ENCODE measurements around the gene MYOF.

Gene MYOF

DNA sequence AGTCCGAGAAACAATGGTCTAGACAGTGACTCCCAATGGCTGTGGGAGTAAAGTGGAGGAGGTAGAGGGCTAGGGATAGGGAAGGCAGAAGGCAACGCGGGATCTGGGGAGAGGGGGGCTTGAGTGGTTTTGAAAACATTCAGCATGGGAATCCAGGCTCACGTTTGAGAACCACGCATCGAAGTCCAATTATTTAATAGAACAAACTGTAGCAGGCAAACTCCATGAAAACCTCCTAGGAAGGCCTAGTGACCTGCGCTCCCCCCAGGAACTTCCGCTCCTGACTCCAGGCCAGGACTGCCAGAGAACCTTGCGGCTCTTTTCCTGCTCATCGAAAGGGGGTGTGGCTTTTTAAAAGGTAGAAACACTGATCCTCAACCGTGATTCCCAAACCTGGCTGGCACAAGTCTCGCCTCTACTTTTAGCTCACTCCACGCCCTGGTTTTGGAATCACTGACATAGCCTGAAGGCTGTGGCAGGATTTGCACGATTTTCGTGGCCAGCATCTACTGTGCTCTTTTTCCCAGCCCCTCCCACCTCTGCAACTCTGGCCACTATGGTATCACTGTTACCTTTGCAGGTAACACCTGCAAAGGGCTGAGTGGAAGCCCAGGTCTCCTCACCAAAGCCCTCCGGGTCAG is 43.4 kb downstream of the MYOF start:
- FAIRE-seq (no peak), DNase-seq (ENCODE audit: insufficient read length, low spot score) (no peak)

DNA sequence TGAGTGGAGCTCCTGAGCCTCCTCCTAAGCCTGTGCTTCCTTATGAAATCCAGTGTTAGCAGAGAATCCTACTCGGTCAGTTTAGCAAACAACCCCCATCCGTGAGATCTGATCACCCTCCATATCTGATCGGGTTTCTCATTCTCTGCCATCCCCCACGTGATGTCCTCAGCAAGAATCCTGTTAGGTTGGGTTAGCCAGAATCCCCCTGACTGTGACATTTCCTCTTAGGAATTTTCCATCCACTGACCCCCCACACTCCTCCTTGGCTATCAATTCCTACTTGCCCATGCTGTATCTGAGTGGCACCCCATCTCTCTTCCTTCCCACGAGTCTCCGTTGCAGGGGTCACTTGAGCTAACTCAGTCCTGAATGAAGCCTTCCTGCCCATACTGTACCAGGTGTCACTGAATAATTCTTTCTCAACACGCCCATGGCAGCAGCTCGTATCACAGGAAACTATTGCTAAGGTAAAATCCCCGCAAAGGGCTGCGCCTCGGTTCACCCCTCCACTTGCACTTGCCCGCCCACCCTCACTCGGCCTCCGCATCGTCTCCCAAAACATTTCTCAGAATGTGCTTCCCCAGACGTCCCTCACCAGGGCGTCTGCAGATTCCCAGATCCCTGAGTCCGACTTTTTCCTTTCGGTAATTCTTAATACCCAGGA is 44.1 kb downstream of the MYOF start:
- TF ChIP-seq POU2F2 (IDR thresholded peaks at IDR 0.05; ENCODE audit: low read depth, low read length), result no peak
- TF ChIP-seq POLR2AphosphoS5 (IDR thresholded peaks at IDR 0.05; ENCODE audit: low read depth, low read length), result no peak
- TF ChIP-seq SPI1 (IDR thresholded peaks at IDR 0.05; ENCODE audit: low read depth, low read length), result no peak
- no peak for TF ChIP-seq PAX5 (IDR thresholded peaks at IDR 0.05; ENCODE audit: insufficient read depth, low read length, severe bottlenecking)
- no peak for TF ChIP-seq POLR2A (IDR thresholded peaks at IDR 0.05; ENCODE audit: low read depth, low read length)
- no peak for TF ChIP-seq TAF1 (IDR thresholded peaks at IDR 0.05; ENCODE audit: low read depth, low read length)
- no peak for FAIRE-seq
- no peak for DNase-seq (ENCODE audit: insufficient read length, low spot score)

More for the DNA sequence above, 43.4 kb downstream of the MYOF start:
- TF ChIP-seq POLR2A (IDR thresholded peaks at IDR 0.05; ENCODE audit: low read depth, low read length), result no peak
- TF ChIP-seq POLR2AphosphoS5 (IDR thresholded peaks at IDR 0.05; ENCODE audit: low read depth, low read length), result no peak
- TF ChIP-seq POU2F2 (IDR thresholded peaks at IDR 0.05; ENCODE audit: low read depth, low read length), result no peak
- no peak for TF ChIP-seq SPI1 (IDR thresholded peaks at IDR 0.05; ENCODE audit: low read depth, low read length)
- TF ChIP-seq PAX5 (IDR thresholded peaks at IDR 0.05; ENCODE audit: insufficient read depth, low read length, severe bottlenecking), result no peak
- TF ChIP-seq TAF1 (IDR thresholded peaks at IDR 0.05; ENCODE audit: low read depth, low read length), result no peak

DNA sequence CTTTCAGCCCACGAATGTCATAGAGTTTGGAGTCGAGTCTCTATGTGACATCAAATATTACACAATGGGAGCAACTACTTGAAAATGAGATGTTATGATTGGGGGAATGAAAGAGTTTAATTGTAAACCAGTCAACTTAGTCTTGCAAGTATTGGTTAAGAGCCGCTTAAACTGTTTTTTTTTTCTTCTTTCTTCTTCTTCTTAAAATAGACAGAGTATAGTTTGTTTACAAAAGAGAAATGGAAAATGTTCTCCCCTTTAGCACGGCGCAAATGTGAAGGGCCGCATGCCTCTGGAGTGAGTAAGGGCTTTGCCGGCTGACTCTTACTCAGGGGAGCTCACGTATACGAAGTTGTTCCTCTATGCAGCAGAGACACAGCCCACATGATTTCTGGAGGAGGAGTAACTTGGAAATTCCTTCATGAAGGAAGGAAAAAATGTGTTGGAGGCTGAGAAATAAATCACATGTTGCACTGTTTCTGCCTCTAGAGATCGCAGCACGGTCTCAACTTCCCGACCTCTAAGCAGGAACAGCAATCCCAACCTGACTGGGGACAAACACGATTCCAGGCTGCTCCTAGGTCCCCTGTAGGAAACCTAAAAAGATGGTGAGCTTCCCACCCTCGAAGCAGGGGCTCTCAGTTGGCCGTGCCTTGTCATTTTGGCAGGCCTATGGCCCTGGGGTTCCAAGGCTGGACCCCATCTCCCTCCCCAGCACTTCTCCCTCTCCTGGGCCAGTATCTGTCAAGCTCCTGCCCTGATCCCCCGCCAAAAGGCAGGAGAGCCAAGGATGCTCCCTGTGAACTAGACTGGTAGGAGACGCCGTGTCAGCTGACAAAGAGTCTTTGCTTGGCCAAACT is 44.8 kb downstream of the MYOF start:
- FAIRE-seq, result no peak
- no peak for DNase-seq (ENCODE audit: insufficient read length, low spot score)
- TF ChIP-seq POLR2A (IDR thresholded peaks at IDR 0.05; ENCODE audit: low read depth, low read length) (no peak), TAF1 (IDR thresholded peaks at IDR 0.05; ENCODE audit: low read depth, low read length) (no peak), PAX5 (IDR thresholded peaks at IDR 0.05; ENCODE audit: insufficient read depth, low read length, severe bottlenecking) (no peak), POU2F2 (IDR thresholded peaks at IDR 0.05; ENCODE audit: low read depth, low read length) (no peak), POLR2AphosphoS5 (IDR thresholded peaks at IDR 0.05; ENCODE audit: low read depth, low read length) (no peak), SPI1 (IDR thresholded peaks at IDR 0.05; ENCODE audit: low read depth, low read length) (no peak)

DNA sequence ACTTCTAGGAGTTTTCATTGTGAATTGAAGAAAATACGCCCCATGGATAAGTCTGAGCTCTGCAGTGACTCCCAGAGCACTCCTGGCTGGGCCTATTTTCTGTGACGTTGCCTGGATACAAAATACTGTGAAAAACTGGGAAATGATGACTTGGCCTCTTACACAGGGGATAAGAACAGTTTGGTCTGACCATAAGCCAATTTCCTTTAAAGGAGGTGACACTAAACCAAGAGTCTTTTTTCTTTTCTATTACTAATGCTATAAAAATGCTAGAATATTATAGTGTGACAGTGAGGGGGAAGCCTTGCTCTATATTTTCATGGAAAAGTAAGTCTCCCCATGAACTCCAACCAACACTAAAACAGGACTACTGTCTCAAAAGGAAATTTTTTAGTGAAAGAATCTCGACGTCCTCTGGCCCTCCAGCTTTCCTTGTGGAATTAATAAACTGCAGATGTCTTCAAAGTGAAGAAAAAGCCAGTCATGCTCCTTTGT is 45.5 kb downstream of the MYOF start:
- TF ChIP-seq SPI1 (IDR thresholded peaks at IDR 0.05; ENCODE audit: low read depth, low read length), result no peak
- no peak for TF ChIP-seq POLR2A (IDR thresholded peaks at IDR 0.05; ENCODE audit: low read depth, low read length)
- TF ChIP-seq TAF1 (IDR thresholded peaks at IDR 0.05; ENCODE audit: low read depth, low read length), result no peak
- TF ChIP-seq PAX5 (IDR thresholded peaks at IDR 0.05; ENCODE audit: insufficient read depth, low read length, severe bottlenecking), result no peak
- no peak for TF ChIP-seq POU2F2 (IDR thresholded peaks at IDR 0.05; ENCODE audit: low read depth, low read length)
- TF ChIP-seq POLR2AphosphoS5 (IDR thresholded peaks at IDR 0.05; ENCODE audit: low read depth, low read length), result no peak
- no peak for FAIRE-seq
- DNase-seq (ENCODE audit: insufficient read length, low spot score), result no peak

DNA sequence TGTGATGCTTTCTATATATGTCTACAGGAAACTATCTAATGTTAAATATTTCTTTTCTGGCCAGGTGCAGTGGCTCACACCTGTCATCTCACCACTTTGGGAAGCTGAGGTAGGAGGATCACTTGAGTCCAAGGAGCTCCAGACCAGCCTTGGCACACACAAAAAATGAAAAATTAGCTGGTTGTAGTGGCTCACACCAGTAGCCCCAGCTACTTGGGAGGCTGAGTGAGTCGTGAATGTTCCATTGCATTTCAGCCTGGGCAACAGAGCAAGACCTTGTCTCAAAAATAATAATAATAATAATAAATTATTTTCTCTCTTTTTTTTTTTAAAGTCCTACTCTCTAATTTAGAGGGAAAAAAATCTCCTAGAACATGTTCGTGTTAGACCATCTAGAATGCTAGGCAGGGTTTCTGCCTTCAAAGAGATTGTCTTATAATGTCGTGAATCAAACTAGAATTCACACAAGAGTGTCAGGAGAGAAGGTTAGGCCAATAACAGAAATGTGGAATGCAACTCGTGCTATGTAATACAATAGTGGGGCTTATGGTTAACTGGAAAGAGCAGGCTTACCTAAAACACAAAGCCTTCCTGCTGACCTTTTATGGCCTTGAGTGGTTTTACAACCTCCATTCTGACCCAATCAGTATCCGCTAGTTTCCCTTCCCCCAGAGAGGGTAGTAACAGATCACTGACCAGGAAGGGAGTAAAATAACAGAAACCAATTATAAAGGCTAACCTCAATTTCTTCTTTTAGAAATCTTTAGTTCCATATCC is 46.3 kb downstream of the MYOF start:
- TF ChIP-seq POLR2A (IDR thresholded peaks at IDR 0.05; ENCODE audit: low read depth, low read length) (no peak), SPI1 (IDR thresholded peaks at IDR 0.05; ENCODE audit: low read depth, low read length) (no peak), POU2F2 (IDR thresholded peaks at IDR 0.05; ENCODE audit: low read depth, low read length) (no peak), PAX5 (IDR thresholded peaks at IDR 0.05; ENCODE audit: insufficient read depth, low read length, severe bottlenecking) (no peak), TAF1 (IDR thresholded peaks at IDR 0.05; ENCODE audit: low read depth, low read length) (no peak), POLR2AphosphoS5 (IDR thresholded peaks at IDR 0.05; ENCODE audit: low read depth, low read length) (no peak)
- DNase-seq (ENCODE audit: insufficient read length, low spot score), result no peak
- FAIRE-seq, result no peak

DNA sequence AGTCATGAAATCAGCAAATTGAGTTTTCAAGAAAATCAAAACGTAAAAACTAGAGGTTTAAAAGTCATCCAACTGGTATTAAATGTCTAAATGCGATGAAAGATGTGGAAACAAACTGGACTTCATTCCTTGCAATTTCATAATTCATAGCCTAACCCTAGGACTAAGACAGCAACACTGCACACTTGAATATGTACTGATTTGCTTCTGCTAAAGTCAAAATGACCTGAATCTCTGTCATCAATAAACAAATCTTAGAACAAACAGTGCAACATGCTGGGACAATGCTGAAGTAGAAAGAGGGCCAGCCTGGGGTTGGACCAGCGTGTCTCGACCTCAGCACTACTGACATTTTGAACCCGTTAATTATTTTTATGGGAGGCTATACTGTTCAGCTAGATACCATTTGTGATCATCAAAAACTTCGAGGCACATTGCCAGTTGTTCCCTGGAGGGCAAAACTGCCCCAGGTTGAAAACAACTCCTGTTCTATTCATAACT is 47.1 kb downstream of the MYOF start:
- FAIRE-seq, result no peak
- DNase-seq (ENCODE audit: insufficient read length, low spot score), result no peak
- TF ChIP-seq POLR2AphosphoS5 (IDR thresholded peaks at IDR 0.05; ENCODE audit: low read depth, low read length) (no peak), POU2F2 (IDR thresholded peaks at IDR 0.05; ENCODE audit: low read depth, low read length) (no peak), POLR2A (IDR thresholded peaks at IDR 0.05; ENCODE audit: low read depth, low read length) (no peak), TAF1 (IDR thresholded peaks at IDR 0.05; ENCODE audit: low read depth, low read length) (no peak), PAX5 (IDR thresholded peaks at IDR 0.05; ENCODE audit: insufficient read depth, low read length, severe bottlenecking) (no peak), SPI1 (IDR thresholded peaks at IDR 0.05; ENCODE audit: low read depth, low read length) (no peak)

DNA sequence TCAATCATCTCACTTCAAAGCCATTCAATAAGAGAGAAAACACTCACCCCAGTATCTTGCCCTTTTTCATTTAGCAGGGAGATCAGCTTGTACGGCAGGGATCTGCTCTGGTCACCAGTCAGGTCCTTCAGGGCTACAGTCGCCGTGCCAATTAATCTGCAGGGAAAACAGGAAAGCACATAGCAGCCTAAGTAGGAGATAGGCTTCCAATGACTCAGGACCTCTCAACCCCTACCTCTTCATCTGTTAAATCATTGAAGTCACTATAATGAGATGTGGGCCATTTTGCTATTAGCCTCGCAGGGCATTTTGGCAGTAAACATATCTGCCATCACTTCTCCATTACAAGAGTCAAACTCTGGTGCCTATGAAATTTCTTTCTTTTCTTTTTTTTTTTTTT is 50.8 kb downstream of the MYOF start:
- TF ChIP-seq POU2F2 (IDR thresholded peaks at IDR 0.05; ENCODE audit: low read depth, low read length) (no peak), TAF1 (IDR thresholded peaks at IDR 0.05; ENCODE audit: low read depth, low read length) (no peak), PAX5 (IDR thresholded peaks at IDR 0.05; ENCODE audit: insufficient read depth, low read length, severe bottlenecking) (no peak), POLR2AphosphoS5 (IDR thresholded peaks at IDR 0.05; ENCODE audit: low read depth, low read length) (no peak), POLR2A (IDR thresholded peaks at IDR 0.05; ENCODE audit: low read depth, low read length) (no peak), SPI1 (IDR thresholded peaks at IDR 0.05; ENCODE audit: low read depth, low read length) (no peak)
- DNase-seq (ENCODE audit: insufficient read length, low spot score), result no peak
- no peak for FAIRE-seq

DNA sequence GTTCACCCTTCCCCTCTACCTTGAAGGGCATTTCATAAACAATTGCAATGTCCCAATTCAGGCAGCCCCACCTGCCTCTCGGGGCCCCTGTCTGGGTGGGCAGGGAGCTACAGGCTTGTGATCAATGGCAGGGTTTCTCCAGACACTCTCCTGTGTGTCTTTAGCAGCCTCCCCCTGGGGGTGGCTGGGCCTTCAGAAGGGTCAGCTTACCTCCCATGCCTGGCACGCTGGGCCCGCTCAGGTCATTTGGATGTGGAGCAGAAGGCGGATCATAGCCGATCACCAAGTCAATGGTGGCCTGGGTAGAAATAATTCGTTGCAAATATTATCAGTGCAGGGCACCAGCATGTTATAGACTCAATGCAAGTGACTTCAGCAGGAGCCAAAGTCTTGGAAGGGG is 56.3 kb downstream of the MYOF start:
- no peak for DNase-seq (ENCODE audit: insufficient read length, low spot score)
- no peak for FAIRE-seq
- no peak for TF ChIP-seq POLR2AphosphoS5 (IDR thresholded peaks at IDR 0.05; ENCODE audit: low read depth, low read length)
- TF ChIP-seq POU2F2 (IDR thresholded peaks at IDR 0.05; ENCODE audit: low read depth, low read length), result no peak
- no peak for TF ChIP-seq POLR2A (IDR thresholded peaks at IDR 0.05; ENCODE audit: low read depth, low read length)
- no peak for TF ChIP-seq SPI1 (IDR thresholded peaks at IDR 0.05; ENCODE audit: low read depth, low read length)
- no peak for TF ChIP-seq TAF1 (IDR thresholded peaks at IDR 0.05; ENCODE audit: low read depth, low read length)
- TF ChIP-seq PAX5 (IDR thresholded peaks at IDR 0.05; ENCODE audit: insufficient read depth, low read length, severe bottlenecking), result no peak
